Loucy (cell line): ENCODE measurements around the gene U2SURP.

Experiments used
- CTCF ChIP-seq: fragments of 200-600 bp; sonication (generic); conservative IDR thresholded peaks from 2 replicates; pipeline ENCODE4 v1.5.1; 2014; ENCODE audit warnings: mild to moderate bottlenecking, antibody characterized with exemption, low read length
- EZH2phosphoT487 ChIP-seq: fragments of 200-600 bp; IDR thresholded peaks from 2 replicates; pipeline ENCODE4 v1.6.1; 2018; ENCODE audit warnings: antibody characterized with exemption, mild to moderate bottlenecking, moderate library complexity, borderline replicate concordance

- TF ChIP-seq CTCF: no peak
- no peak for TF ChIP-seq EZH2phosphoT487
Observed at GRCh38 chr3:142977399-142977728, 24.0 kb upstream of the U2SURP start.
